ENCODE measurements around the gene USH1C. TPM values are rescaled to one million over a fixed set of nuclear protein-coding genes. Genes with fewer than 3 reads are reported as not detected.

Gene USH1C
- total and polyA plus RNA-seq, 4 donors: 0.10 to 0.55 (median 0.13) TPM

- Histone ChIP-seq H3K27me3 (ENCODE audit: control insufficient read depth in 3 of 3, insufficient read depth in 3 of 3, low read length in 2 of 3) (no peaks in the 10 kb centered on the region), H3K4me1 (ENCODE audit: control insufficient read depth in 5 of 5, insufficient read depth in 5 of 5, low read length in 5 of 5) (peaks cover 0 to 2% (median 0%) of the 10 kb centered on the region in 5 donors), H3K9me3 (ENCODE audit: control insufficient read depth in 4 of 4, insufficient read depth in 3 of 4, low read length in 3 of 4) (no peaks in the 10 kb centered on the region), H3K4me3 (no peak overlapping the region), H3K36me3 (ENCODE audit: control insufficient read depth in 4 of 4, insufficient read depth in 4 of 4, low read length in 4 of 4) (no peaks in the 10 kb centered on the region), H3K27ac (ENCODE audit: low read depth in 1 of 2, low read length in 1 of 2) (no peak overlapping the region), H3K9ac (ENCODE audit: insufficient read depth in 1 of 2, low read length in 2 of 2) (no peak overlapping the region)
- TF ChIP-seq CTCF (IDR thresholded peaks at IDR 0.05; ENCODE audit: control extremely low read depth, extremely low read depth): no peak
- no peak for DNase-seq
- ATAC-seq (ENCODE audit: insufficient read depth, low FRiP score): no peak
- 83 to 86% methylated on average over 2 of the region's 2 CpGs for WGBS, 2 donors
Measured at GRCh38 chr11:17518366-17518765, 25.9 kb downstream of the USH1C start.

DNA sequence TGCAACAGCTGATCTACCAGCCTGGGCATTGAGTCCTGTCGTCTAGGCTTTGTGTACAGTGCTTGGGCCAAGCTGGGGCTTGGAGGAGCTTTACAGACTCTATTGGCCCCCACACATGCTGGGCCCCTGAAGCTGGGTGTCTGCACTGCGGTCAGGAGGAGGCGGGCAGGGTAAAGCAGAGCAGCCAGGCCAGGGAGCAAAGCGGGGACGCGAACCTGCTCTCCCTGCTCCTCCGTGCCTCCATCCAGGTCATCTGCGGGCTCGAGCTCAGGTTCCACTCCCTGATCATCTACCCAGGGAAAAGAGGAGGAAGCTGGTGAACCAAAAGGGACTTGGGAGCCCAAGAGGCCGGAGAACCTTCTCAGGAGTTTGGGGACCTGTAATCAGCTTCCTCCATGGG, 27.0 kb downstream of the USH1C start:
- no peak for DNase-seq
- Histone ChIP-seq H3K4me3 (no peak overlapping the region), H3K27me3 (ENCODE audit: control insufficient read depth in 3 of 3, insufficient read depth in 3 of 3, low read length in 2 of 3) (no peaks in the 10 kb centered on the region), H3K36me3 (ENCODE audit: control insufficient read depth in 4 of 4, insufficient read depth in 4 of 4, low read length in 4 of 4) (no peaks in the 10 kb centered on the region), H3K4me1 (ENCODE audit: control insufficient read depth in 5 of 5, insufficient read depth in 5 of 5, low read length in 5 of 5) (peaks cover 0 to 2% (median 0%) of the 10 kb centered on the region in 5 donors), H3K9me3 (ENCODE audit: control insufficient read depth in 4 of 4, insufficient read depth in 3 of 4, low read length in 3 of 4) (no peaks in the 10 kb centered on the region), H3K27ac (ENCODE audit: low read depth in 1 of 2, low read length in 1 of 2) (no peak overlapping the region), H3K9ac (ENCODE audit: insufficient read depth in 1 of 2, low read length in 2 of 2) (no peak overlapping the region)
- 86 to 96% methylated on average over 10 of the region's 10 CpGs for WGBS, 2 donors
- TF ChIP-seq CTCF (IDR thresholded peaks at IDR 0.05; ENCODE audit: control extremely low read depth, extremely low read depth): no peak
- no peak for ATAC-seq (ENCODE audit: insufficient read depth, low FRiP score)

GRCh38 chr11:17516551-17517150, 27.6 kb downstream of the USH1C start:
- no peak for TF ChIP-seq CTCF (IDR thresholded peaks at IDR 0.05; ENCODE audit: control extremely low read depth, extremely low read depth)
- Histone ChIP-seq H3K4me3 (no peak overlapping the region), H3K27me3 (ENCODE audit: control insufficient read depth in 3 of 3, insufficient read depth in 3 of 3, low read length in 2 of 3) (no peaks in the 10 kb centered on the region), H3K36me3 (ENCODE audit: control insufficient read depth in 4 of 4, insufficient read depth in 4 of 4, low read length in 4 of 4) (no peaks in the 10 kb centered on the region), H3K9me3 (ENCODE audit: control insufficient read depth in 4 of 4, insufficient read depth in 3 of 4, low read length in 3 of 4) (no peaks in the 10 kb centered on the region), H3K4me1 (ENCODE audit: control insufficient read depth in 5 of 5, insufficient read depth in 5 of 5, low read length in 5 of 5) (peaks cover 0 to 2% (median 0%) of the 10 kb centered on the region in 5 donors), H3K9ac (ENCODE audit: insufficient read depth in 1 of 2, low read length in 2 of 2) (no peak overlapping the region), H3K27ac (ENCODE audit: low read depth in 1 of 2, low read length in 1 of 2) (no peak overlapping the region)
- ATAC-seq (ENCODE audit: insufficient read depth, low FRiP score): no peak
- DNase-seq: no peak
- 90 to 95% methylated on average over 7 of the region's 7 CpGs for WGBS, 2 donors

Measured in lung (tissue), 12 donors.